Measurements from ENCODE around the gene ZNF662.

GRCh38 chr3:42961633-42962032 lies 55.7 kb downstream of the ZNF662 start:
- TF ChIP-seq CTCF (IDR thresholded peaks at IDR 0.05) (peak; percentile 44 to 83 (median 76)), POLR2A (IDR thresholded peaks at IDR 0.05) (no peak), POLR2AphosphoS5 (IDR thresholded peaks at IDR 0.05) (peak; percentile 38), EP300 (IDR thresholded peaks at IDR 0.05) (no peak)

Measured in gastroesophageal sphincter (tissue), 3 donors.